Muscle layer of duodenum (tissue), 2 donors: ENCODE data around the gene ACTR3C.

Source experiments
- H3K27ac ChIP-seq: one replicate; pipeline ENCODE4 v1.7.0; 2013; ENCODE audit warnings: mild to moderate bottlenecking, low read length
- H3K27me3 ChIP-seq: one replicate; pipeline ENCODE4 v1.7.0; 2013; ENCODE audit warnings: low read depth, mild to moderate bottlenecking, control low read depth, low read length
- H3K36me3 ChIP-seq, 2 donors: one replicate each; pipeline ENCODE4 v1.7.0; 2013; ENCODE audit warnings: low read length in 2 of 2, control low read depth in 1 of 2, mild to moderate bottlenecking in 1 of 2; ENCODE audit not compliant: insufficient read depth in 2 of 2, control insufficient read depth in 1 of 2
- H3K4me1 ChIP-seq, 2 donors: one replicate each; pipeline ENCODE4 v1.7.0; 2013; ENCODE audit warnings: low read length in 2 of 2, mild to moderate bottlenecking in 2 of 2, control low read depth in 1 of 2, moderate library complexity in 1 of 2; ENCODE audit not compliant: insufficient read depth in 2 of 2, control insufficient read depth in 1 of 2
- H3K4me3 ChIP-seq, 2 donors: one replicate each; pipeline ENCODE4 v1.7.0; 2013; ENCODE audit warnings: low read length in 2 of 2, low read depth in 1 of 2, mild to moderate bottlenecking in 1 of 2
- H3K9me3 ChIP-seq, 2 donors: one replicate each; pipeline ENCODE4 v1.7.0; 2013; ENCODE audit warnings: low read length in 2 of 2, control low read depth in 1 of 2, mild to moderate bottlenecking in 1 of 2; ENCODE audit not compliant: control insufficient read depth in 1 of 2
- donor health status: healthy.

ACTR3C gene

DNA sequence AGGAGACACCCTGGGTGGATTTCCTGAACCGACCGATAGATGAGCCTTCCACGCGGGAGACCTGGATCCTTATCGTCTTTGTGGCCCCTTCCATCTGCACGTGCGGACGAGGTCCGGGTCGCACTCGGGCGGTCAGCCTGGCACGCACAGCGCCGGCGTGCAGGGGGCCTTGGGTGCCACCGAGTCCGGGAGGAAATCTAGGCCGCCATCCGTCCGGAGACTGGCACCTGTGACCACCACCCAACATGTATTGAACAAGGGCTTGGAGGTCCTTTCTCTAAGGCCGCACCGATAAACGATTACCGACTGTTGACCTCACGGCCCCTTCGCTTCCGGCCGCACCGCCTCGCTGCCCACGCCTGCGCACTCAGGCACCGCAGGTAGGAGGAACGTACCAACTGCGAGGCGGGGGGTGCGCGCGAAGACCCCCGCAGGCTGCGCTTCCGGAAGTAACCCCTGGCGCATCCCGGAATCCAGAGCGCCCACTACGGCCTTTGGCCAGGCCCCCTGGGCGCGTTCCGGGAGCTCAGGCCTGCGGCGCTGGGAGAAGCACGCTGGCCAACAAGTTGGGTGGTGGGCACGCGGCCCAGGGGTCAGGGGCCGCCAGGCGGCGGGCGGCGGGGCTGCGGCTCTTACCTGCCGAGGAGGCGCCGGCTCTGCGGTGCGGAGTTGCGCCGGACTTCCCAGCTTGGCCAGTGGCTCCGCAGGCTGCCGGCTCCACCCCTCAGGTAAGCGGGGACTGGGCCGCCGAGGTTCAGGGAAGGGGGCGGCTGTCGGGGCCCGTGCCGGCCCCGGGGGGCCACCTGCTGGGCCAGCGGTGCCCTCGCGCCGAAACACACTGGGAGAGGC is at the start of gene ACTR3C, which contains the start of gene LRRC61:
Gene ACTR3C, minus strand, starts transcription at position 713 of the 849 bp plus-strand sequence. CDS start 28,249 bp downstream, outside the sequence.
Gene LRRC61, plus strand, starts transcription at position 523 of the 849 bp plus-strand sequence. CDS start 13,507 bp downstream, outside the sequence.
- H3K36me3 ChIP-seq: peaks cover 0 to 6% of the 10 kb centered on the region in 2 donors
- H3K4me3 ChIP-seq: peak within 1 kb of the TSS; percentile 76 to 79
- H3K27ac ChIP-seq: peak within 1 kb of the TSS; percentile 35
- peaks cover 0 to 11% of the 10 kb centered on the region in 2 donors for H3K4me1 ChIP-seq
- H3K9me3 ChIP-seq: no peaks in the 10 kb centered on the region
- H3K27me3 ChIP-seq: no peaks in the 10 kb centered on the region

DNA sequence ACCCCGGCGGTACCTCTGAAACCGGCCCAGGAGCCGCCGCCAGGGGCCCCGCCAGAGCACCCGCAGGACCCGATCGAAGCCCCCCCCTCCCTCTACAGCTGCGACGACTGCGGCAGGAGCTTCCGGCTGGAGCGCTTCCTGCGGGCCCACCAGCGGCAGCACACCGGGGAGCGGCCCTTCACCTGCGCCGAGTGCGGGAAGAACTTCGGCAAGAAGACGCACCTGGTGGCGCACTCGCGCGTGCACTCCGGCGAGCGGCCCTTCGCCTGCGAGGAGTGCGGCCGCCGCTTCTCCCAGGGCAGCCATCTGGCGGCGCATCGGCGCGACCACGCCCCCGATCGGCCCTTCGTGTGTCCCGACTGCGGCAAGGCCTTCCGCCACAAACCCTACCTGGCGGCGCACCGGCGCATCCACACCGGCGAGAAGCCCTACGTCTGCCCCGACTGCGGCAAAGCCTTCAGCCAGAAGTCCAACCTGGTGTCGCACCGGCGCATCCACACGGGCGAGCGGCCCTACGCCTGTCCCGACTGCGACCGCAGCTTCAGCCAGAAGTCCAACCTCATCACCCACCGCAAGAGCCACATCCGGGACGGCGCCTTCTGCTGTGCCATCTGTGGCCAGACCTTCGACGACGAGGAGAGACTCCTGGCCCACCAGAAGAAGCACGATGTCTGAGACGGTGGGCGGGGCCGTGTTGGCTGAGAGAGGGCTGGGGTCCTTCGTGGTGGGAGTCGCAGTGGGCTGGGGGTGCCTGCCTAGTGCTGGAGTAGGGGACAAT is 49.1 kb upstream of the ACTR3C start:
- Histone ChIP-seq H3K4me3 (no peak overlapping the region), H3K27ac (no peak overlapping the region), H3K27me3 (no peaks in the 10 kb centered on the region), H3K4me1 (peaks cover 12 to 45% of the 10 kb centered on the region in 2 donors), H3K9me3 (no peaks in the 10 kb centered on the region), H3K36me3 (peaks cover 23 to 37% of the 10 kb centered on the region in 2 donors)

DNA sequence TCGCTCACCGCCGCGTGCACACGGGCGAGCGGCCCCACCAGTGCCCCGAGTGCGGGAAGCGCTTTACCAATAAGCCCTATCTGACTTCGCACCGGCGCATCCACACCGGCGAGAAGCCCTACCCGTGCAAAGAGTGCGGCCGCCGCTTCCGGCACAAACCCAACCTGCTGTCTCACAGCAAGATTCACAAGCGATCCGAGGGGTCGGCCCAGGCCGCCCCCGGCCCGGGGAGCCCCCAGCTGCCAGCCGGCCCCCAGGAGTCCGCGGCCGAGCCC is 48.6 kb upstream of the ACTR3C start:
- Histone ChIP-seq H3K4me3 (no peak overlapping the region), H3K27ac (no peak overlapping the region), H3K4me1 (peaks cover 12 to 45% of the 10 kb centered on the region in 2 donors), H3K9me3 (no peaks in the 10 kb centered on the region), H3K36me3 (peaks cover 23 to 37% of the 10 kb centered on the region in 2 donors), H3K27me3 (no peaks in the 10 kb centered on the region)

DNA sequence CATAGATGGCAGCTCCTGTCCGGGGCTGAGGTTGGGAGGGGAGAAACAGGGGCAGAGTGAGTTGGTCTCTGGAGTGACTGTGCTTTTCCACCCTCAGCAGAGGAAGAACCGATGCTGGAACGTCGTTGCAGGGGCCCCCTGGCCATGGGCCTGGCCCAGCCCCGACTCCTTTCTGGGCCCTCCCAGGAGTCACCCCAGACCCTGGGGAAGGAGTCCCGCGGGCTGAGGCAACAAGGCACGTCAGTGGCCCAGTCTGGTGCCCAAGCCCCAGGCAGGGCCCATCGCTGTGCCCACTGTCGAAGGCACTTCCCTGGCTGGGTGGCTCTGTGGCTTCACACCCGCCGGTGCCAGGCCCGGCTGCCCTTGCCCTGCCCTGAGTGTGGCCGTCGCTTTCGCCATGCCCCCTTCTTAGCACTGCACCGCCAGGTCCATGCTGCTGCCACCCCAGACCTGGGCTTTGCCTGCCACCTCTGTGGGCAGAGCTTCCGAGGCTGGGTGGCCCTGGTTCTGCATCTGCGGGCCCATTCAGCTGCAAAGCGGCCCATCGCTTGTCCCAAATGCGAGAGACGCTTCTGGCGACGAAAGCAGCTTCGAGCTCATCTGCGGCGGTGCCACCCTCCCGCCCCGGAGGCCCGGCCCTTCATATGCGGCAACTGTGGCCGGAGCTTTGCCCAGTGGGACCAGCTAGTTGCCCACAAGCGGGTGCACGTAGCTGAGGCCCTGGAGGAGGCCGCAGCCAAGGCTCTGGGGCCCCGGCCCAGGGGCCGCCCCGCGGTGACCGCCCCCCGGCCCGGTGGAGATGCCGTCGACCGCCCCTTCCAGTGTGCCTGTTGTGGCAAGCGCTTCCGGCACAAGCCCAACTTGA is 48.0 kb upstream of the ACTR3C start:
- H3K4me1 ChIP-seq: peaks cover 12 to 45% of the 10 kb centered on the region in 2 donors
- H3K4me3 ChIP-seq: no peak overlapping the region
- peak overlapping the region; percentile 19 for H3K27ac ChIP-seq
- H3K27me3 ChIP-seq: no peaks in the 10 kb centered on the region
- H3K36me3 ChIP-seq: peaks cover 23 to 37% of the 10 kb centered on the region in 2 donors
- no peaks in the 10 kb centered on the region for H3K9me3 ChIP-seq

DNA sequence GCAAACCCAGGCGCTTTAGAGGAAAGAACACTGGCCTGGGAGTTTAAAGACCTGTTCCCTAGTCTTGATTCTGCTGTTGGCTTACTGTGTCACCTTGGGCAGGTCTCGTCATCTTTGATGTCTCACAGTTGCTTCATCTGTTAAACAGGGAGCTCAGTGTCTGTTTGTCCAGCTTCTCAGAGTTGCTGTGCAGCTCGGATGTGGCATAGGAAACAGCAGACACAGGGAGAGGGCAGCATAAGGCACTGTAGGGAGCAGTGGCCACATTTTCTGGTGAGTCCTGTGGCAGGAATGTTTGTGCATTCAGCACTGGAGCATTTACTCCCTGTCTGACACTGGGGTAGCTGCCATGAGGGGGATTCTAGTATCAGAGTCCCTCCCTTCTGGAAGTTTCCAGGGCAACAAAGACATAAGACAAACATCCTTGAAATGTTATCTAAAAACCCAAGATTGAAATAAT is 47.3 kb upstream of the ACTR3C start:
- H3K4me3 ChIP-seq: peak overlapping the region in 1 of 2 donors; percentile 94
- peaks cover 12 to 45% of the 10 kb centered on the region in 2 donors for H3K4me1 ChIP-seq
- no peaks in the 10 kb centered on the region for H3K9me3 ChIP-seq
- no peaks in the 10 kb centered on the region for H3K27me3 ChIP-seq
- H3K36me3 ChIP-seq: peaks cover 23 to 37% of the 10 kb centered on the region in 2 donors
- H3K27ac ChIP-seq: peak overlapping the region; percentile 19

DNA sequence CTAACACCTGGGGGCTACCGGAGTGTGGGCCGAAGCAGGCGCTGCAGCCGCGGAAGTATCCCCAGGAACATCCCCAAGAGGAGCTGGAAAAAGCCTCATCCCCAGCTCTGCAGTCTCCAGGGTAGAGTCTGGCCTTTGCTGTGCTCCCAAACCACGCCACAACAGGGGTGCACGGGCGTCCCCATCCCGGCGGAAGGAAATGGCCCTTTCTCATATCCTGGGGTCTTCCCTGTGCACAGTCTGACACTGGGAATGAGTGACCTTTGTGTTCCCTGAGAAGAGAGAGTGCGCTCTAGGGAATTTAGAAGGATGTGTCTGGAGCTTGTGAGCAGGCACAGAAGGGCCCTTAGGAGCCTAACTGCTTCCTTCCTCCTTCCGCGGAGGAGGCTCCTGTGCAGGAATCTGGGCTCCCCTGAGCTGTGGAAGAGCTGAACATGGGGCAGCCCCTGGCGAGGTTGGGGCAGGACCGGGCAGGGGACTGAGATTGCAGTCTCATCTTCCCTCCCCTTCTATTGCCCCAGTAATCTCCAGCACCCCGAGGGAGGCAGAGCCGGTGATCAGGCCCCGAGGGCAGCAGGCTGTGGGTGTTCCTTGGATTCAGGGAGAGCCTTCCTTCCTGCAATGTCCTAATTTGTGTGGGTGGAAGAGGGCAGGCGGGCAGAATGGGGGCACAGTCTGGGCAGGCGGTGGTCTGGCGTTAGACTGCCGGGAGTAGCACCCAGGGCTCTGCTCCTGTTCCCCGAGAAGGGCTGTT is 46.6 kb upstream of the ACTR3C start:
- Histone ChIP-seq H3K4me3 (peak overlapping the region; percentile 88 to 94), H3K27me3 (no peaks in the 10 kb centered on the region), H3K4me1 (peaks cover 12 to 45% of the 10 kb centered on the region in 2 donors), H3K27ac (peak overlapping the region; percentile 94), H3K9me3 (no peaks in the 10 kb centered on the region), H3K36me3 (peaks cover 23 to 37% of the 10 kb centered on the region in 2 donors)

DNA sequence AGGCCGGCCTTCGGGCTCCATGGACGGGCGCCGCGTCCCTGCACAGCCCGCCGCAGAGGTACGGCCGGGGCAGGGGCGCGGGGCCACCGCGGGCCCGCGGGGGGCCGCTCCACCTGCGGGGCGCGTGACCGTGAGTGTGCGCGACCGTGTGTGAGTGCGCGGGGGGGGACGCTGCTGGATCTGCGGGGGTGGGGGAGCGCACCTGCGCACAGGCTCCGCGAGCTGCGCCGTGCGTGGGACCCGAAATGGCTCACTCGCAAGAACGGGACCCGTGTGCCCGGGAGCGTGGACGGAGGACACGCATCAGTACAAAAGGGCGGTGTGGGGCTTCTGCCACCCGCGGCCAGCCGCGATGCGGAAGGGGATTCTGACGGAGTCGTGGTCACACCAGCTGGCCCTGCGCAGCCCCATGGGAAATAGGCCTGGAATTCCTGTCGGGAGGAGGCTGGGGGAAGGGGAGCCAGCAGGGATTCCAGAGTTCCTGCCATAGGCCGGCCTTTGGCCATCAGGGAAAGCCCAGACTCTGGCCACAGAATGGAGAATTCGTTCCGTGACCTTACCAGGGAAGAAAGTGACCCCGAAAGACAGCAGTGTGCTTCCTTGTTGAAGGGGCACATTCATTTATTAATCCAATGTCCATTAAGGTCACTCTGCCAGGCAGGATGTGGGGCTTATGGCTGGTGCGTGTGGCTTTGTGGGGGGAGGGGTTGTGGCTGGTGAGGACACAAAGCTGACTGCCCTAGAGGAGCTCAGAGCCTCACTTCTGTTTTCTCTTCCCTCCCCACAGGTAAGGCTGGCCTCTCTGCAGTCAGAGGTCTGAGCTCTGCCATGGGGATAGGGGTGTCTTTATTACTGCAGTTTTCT is 45.8 kb upstream of the ACTR3C start:
- Histone ChIP-seq H3K36me3 (peaks cover 19 to 32% of the 10 kb centered on the region in 2 donors), H3K27ac (peak overlapping the region; percentile 94), H3K27me3 (no peaks in the 10 kb centered on the region), H3K4me3 (peak overlapping the region; percentile 88 to 94), H3K4me1 (peaks cover 12 to 45% of the 10 kb centered on the region in 2 donors), H3K9me3 (no peaks in the 10 kb centered on the region)

DNA sequence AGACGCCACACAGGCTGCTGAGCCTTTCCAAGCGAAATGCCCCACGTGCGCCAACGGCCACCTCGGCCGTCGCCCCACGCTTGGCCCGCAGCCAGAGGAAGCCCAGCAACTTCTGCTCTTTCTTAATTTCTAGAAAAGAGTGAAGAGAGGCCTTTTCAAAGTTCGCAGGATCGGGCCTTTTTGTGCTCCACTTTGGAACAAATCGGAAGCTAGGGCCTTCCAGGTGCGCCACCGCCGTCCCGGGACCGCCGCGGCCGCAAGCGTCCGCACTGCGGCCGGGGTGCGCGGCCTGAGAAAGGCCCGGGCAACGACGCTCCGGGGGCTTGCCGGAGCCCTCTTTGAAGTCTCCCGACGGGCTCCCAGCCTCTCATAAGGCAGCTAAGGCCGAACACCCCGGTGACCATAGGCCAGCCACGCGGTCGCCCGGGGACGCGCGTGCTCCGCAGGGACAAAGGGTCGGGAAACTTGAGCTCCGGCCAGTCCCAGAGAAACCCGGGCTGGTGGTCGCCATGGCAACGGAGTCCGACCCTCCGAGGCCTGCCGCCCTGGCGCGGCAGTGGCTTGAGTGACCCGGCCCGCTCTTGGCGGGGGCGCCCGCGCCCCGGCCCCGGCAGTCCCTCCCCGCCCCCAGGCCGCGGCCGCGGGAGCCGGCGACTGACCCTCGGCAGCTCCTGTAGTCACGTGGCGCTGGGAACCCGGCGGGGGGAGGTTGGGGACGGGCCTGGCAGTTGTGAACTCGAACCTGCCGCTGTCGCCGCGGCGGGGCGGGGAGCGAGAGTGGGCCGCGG is 44.9 kb upstream of the ACTR3C start, which contains the start of gene REPIN1:
Gene REPIN1, plus strand, starts transcription at position 727 of the 788 bp plus-strand sequence. CDS start 890 bp downstream, outside the sequence.
- Histone ChIP-seq H3K27me3 (no peaks in the 10 kb centered on the region), H3K4me1 (peaks cover 12 to 40% of the 10 kb centered on the region in 2 donors), H3K27ac (peak within 1 kb of the TSS; percentile 94), H3K9me3 (no peaks in the 10 kb centered on the region), H3K36me3 (peaks cover 12 to 27% of the 10 kb centered on the region in 2 donors), H3K4me3 (peak within 1 kb of the TSS; percentile 88 to 94)

DNA sequence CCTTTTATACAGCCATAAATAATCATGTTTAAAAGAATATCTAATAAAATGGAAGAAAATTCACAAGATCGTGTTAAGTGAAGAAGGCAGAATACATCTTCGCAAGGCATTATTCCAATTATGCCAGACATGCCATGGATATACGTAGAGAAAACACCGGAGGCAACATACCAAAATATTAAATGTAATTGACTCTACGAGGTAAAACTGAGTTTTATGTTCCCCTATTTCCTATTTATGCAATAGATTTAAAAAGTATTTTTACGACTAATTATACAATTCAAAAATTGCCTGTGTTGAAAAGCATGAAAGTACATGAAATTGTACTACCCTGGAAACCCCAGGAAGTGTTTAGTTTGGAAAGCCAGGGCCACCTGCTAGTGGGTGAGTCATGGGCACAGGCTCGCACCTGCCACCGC is 44.3 kb upstream of the ACTR3C start:
- Histone ChIP-seq H3K27me3 (no peaks in the 10 kb centered on the region), H3K4me3 (peak overlapping the region; percentile 88 to 94), H3K27ac (peak overlapping the region; percentile 94), H3K9me3 (no peaks in the 10 kb centered on the region), H3K4me1 (peaks cover 12 to 34% of the 10 kb centered on the region in 2 donors), H3K36me3 (peaks cover 11 to 21% of the 10 kb centered on the region in 2 donors)
